Thymus (tissue), 11 donors: ENCODE results near the gene LRRC8B. TPM values are rescaled to one million over a fixed set of nuclear protein-coding genes. Genes with fewer than 3 reads are reported as not detected.

Source experiments
- DNase-seq, 9 donors: peaks; one replicate each; pipeline ENCODE4 v3.0.0-alpha.2; 2013; ENCODE audit warnings: low spot score in 9 of 9, low read depth in 6 of 9, missing footprints in 1 of 9
- H3K27ac ChIP-seq, 2 donors: one replicate each; pipeline ENCODE4 v1.5.1; 2013; ENCODE audit warnings: control low read depth in 1 of 2, low read depth in 1 of 2, low read length in 1 of 2, mild to moderate bottlenecking in 1 of 2, moderate library complexity in 1 of 2
- H3K27me3 ChIP-seq, 2 donors: one replicate each; pipeline ENCODE4 v1.5.1; 2013; ENCODE audit warnings: low read length in 1 of 2; ENCODE audit not compliant: control insufficient read depth in 2 of 2, insufficient read depth in 1 of 2
- H3K36me3 ChIP-seq, 2 donors: one replicate each; pipeline ENCODE4 v1.5.1; 2013; ENCODE audit warnings: low read length in 1 of 2, mild to moderate bottlenecking in 1 of 2, moderate library complexity in 1 of 2; ENCODE audit not compliant: control insufficient read depth in 2 of 2, insufficient read depth in 2 of 2
- H3K4me1 ChIP-seq, 2 donors: one replicate each; pipeline ENCODE4 v1.5.1; 2013; ENCODE audit warnings: low read length in 2 of 2; ENCODE audit not compliant: control insufficient read depth in 2 of 2, insufficient read depth in 2 of 2
- H3K4me3 ChIP-seq, 2 donors: one replicate each; pipeline ENCODE4 v1.5.1; 2013; ENCODE audit warnings: low read length in 2 of 2, control low read depth in 1 of 2, mild to moderate bottlenecking in 1 of 2
- H3K9me3 ChIP-seq, 2 donors: one replicate each; pipeline ENCODE4 v1.5.1; 2013; ENCODE audit warnings: low read length in 1 of 2, mild to moderate bottlenecking in 1 of 2; ENCODE audit not compliant: control insufficient read depth in 2 of 2, insufficient read depth in 1 of 2
- WGBS: extraction: QIAGEN DNeasy Blood & Tissue Kit; methylation state at CpG from one replicate; pipeline ENCODE4 v1.1.7; 2013; 5-methylcytosine and 5-hydroxymethylcytosine counted together
- polyA plus RNA-seq: library from polyadenylated mRNA; stranded (reverse); fragments of 200-250 nt; gene quantifications from one replicate; pipeline ENCODE4 v1.2.3, GENCODE V29; 2013
- total RNA-seq: library from RNA; stranded (reverse); fragments of 120-200 nt; gene quantifications from one replicate; pipeline ENCODE4 v1.2.4, GENCODE V29; 2013
- donor health status: healthy.

Gene LRRC8B
- total and polyA plus RNA-seq, 2 donors, result 3.5 to 4.7 TPM

DNA sequence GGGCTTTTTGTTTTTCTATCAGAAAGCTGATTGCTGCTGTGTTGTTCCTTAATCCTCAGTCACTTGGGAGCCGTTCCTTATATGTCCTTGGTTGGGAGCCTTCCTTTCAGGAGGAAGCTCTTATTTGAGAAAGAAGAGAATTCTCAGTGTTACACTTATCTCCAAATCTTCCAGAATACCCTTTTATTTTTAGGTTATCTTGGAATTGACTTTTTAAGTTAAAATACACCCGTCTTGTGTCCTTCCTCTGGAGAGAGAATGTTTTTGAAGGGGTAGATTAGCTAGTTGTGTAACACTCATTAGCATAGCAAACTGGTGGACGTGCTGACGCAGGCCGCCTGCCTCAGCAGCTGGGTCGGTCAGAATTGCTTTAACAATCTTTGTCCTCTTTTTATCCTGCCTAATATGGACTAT lies 42.1 kb downstream of the LRRC8B start:
- 84% methylated on average over 6 of the region's 6 CpGs for WGBS
- no peak for DNase-seq
- no peak overlapping the region for H3K4me3 ChIP-seq
- no peak overlapping the region for H3K27ac ChIP-seq
- no peaks in the 10 kb centered on the region for H3K4me1 ChIP-seq
- H3K27me3 ChIP-seq, result no peaks in the 10 kb centered on the region
- no peaks in the 10 kb centered on the region for H3K9me3 ChIP-seq
- no peaks in the 10 kb centered on the region for H3K36me3 ChIP-seq

DNA sequence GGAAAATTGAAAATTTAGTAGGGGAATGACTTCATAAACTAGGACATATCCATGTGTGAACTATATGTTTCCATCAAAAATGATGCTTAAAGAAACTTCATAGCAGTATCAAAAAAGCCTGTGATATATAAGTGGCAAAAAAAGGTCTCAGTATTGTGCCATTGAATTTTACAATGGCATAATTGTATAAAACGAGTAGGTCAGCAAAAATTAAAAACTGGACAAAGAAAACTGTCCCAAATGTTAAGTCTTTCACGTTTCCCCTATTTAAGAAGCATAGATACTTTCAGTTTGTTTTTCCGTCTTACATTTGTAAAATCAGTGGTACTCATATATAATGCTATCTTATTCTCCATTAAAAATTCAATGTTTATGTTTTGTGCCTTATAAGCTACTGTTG lies 43.2 kb downstream of the LRRC8B start:
- no peak overlapping the region for H3K4me3 ChIP-seq
- H3K9me3 ChIP-seq, result no peaks in the 10 kb centered on the region
- H3K27ac ChIP-seq, result no peak overlapping the region
- no peak for DNase-seq
- WGBS, result 91% methylated on average over 3 of the region's 3 CpGs
- H3K36me3 ChIP-seq, result no peaks in the 10 kb centered on the region
- H3K27me3 ChIP-seq, result no peaks in the 10 kb centered on the region
- no peaks in the 10 kb centered on the region for H3K4me1 ChIP-seq

DNA sequence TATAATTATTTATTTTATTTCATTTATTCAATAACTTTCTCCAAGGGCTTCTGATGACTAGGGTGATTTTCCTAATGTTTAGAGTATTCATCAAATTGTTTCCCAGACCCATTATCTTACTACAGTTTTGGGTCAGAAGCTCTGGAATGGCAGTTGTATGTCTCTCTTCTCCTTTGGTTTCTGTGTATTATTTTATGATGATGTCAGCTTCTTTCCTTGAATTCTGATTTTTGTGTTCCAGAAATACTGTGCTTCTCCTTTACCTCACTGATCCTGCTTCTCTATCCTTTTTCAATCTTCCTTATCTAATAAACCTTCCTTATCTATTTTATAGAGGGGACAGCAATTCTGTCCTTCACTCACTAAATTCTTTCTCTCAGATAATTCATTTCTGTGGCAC lies 48.8 kb downstream of the LRRC8B start:
- Histone ChIP-seq H3K27ac (no peak overlapping the region), H3K9me3 (no peaks in the 10 kb centered on the region), H3K4me3 (no peak overlapping the region), H3K27me3 (no peaks in the 10 kb centered on the region), H3K4me1 (no peaks in the 10 kb centered on the region), H3K36me3 (peaks cover 0 to 4% of the 10 kb centered on the region in 2 donors)
- DNase-seq, result no peak

DNA sequence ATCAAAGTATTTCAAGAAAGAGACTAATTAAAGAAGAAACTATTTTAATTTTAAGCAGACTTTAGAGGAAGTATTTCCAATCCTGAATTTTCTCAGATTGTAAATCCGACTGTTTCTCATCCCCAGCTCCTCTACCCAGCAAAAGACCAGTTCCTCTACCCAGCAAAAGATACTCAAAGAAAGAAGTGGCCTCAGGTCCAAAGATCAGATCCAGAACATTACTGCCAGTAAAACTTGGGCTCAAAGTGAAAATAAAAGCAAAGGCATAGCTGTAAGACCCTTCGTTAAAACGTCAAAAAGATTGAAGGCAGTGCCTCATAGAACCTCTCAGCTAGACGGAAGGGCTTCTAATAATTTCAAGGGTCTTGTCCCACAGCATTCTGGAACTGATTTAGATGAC lies 50.0 kb downstream of the LRRC8B start:
- Histone ChIP-seq H3K27ac (no peak overlapping the region), H3K36me3 (peaks cover 0 to 4% of the 10 kb centered on the region in 2 donors), H3K4me3 (no peak overlapping the region), H3K4me1 (no peaks in the 10 kb centered on the region), H3K27me3 (no peaks in the 10 kb centered on the region), H3K9me3 (no peaks in the 10 kb centered on the region)
- WGBS, result 83% methylated on average over 4 of the region's 4 CpGs
- no peak for DNase-seq

DNA sequence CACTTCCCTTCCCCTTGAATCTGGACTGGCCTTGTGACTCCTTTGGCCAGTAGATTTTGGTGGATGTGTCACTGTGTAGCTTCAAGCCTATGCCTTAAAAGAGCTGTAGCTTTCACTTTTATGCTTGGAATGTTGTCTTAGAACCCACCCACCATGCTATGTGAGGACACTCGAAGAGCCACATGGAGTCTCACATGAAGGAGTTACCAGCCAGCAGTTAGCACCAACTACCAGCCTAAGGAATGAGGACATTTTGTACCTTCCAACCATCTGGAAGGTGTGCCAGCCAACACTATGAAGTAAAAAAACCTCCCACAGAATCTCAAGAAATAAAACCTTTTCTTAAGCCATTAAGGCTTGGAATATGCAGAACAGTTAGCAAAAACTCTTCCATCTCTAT lies 50.6 kb downstream of the LRRC8B start:
- Histone ChIP-seq H3K4me1 (no peaks in the 10 kb centered on the region), H3K27ac (no peak overlapping the region), H3K27me3 (no peaks in the 10 kb centered on the region), H3K9me3 (no peaks in the 10 kb centered on the region), H3K4me3 (no peak overlapping the region), H3K36me3 (peaks cover 0 to 7% of the 10 kb centered on the region in 2 donors)
- WGBS, result 98% methylated on average over 1 of the region's 1 CpG
- DNase-seq, result no peak

DNA sequence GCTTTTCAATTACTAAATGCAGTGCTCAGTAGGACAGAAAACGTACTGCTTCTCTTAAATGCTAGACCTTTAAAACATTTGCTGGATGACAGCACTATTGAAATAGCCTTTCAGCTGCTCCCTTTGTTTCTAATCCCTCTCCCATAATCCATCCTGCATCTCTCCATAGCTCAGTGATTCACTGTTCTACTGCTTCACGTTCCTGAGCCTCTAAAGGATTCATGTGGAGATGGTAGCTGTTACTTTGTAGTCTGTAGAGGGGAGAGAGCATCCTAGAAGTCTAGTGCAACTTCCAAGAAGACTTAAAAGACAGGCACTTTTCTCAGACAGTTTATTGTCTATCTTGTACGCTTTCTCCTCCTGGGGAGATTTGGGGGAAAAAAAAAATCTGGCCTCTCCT lies 51.4 kb downstream of the LRRC8B start:
- Histone ChIP-seq H3K27me3 (no peaks in the 10 kb centered on the region), H3K36me3 (peaks cover 0 to 11% of the 10 kb centered on the region in 2 donors), H3K9me3 (no peaks in the 10 kb centered on the region), H3K27ac (no peak overlapping the region), H3K4me3 (no peak overlapping the region), H3K4me1 (no peaks in the 10 kb centered on the region)
- whole genome bisulfite sequencing, result 97% methylated on average over 3 of the region's 3 CpGs
- no peak for DNase-seq

DNA sequence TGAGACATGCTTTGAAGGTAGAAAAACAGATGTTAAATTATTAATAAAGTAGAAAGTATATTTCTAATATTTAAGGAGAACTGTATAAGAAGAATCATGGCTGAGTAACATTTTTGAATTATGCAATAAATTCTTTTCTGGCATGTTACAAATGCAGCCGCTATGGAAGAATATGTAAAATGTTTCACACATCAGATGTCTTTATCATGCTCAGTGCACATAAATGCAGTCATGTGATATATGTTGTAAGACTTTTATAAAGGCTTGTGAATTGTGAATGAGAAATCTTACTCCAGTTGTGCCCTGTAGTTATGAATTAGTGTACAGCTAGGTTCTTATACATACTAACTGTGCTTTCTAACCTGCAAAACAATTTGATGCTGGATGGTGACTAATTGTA lies 53.5 kb downstream of the LRRC8B start:
- H3K27me3 ChIP-seq, result no peaks in the 10 kb centered on the region
- H3K4me3 ChIP-seq, result no peak overlapping the region
- no peaks in the 10 kb centered on the region for H3K9me3 ChIP-seq
- no peaks in the 10 kb centered on the region for H3K4me1 ChIP-seq
- no peak overlapping the region for H3K27ac ChIP-seq
- 97% methylated on average over 1 of the region's 1 CpG for WGBS
- DNase-seq, result no peak
- peaks cover 5 to 18% of the 10 kb centered on the region in 2 donors for H3K36me3 ChIP-seq

DNA sequence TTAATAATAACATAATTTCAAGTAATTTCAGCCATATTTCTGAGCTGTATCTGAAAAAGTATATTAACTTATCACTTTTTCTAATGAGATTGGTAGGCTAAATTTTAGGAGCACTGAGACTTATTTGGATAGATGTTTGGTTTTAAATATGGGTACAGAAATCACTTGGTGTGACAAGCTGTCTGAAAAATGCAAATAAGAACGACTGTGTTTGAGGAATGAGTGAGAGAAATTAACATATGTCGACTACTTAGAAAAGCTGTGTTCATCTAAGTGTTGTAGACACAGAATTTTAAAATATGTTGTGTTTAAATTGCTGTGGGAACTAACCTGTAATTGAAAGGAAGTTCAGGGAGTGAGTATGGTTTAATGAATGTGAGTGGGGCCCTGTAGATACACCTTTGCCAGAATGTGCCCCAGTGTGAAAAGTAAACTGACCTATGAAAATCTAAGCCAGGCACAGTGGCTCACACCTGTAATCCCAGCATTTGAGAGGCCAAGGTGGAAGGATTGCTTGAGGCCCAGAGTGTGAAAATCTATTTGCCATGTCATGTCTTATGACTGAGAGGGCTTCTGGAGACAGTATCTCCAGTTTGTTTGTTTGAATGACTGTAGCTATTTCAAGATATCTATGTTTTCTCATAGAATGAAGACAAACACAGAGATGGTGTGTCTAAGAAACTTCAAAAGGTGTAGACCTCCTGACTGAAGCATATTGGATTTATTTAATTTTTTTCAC lies 54.5 kb downstream of the LRRC8B start:
- Histone ChIP-seq H3K4me1 (no peaks in the 10 kb centered on the region), H3K27ac (no peak overlapping the region), H3K9me3 (no peaks in the 10 kb centered on the region), H3K27me3 (no peaks in the 10 kb centered on the region), H3K4me3 (no peak overlapping the region), H3K36me3 (peaks cover 9 to 19% of the 10 kb centered on the region in 2 donors)
- no peak for DNase-seq
- WGBS, result 98% methylated on average over 2 of the region's 2 CpGs

DNA sequence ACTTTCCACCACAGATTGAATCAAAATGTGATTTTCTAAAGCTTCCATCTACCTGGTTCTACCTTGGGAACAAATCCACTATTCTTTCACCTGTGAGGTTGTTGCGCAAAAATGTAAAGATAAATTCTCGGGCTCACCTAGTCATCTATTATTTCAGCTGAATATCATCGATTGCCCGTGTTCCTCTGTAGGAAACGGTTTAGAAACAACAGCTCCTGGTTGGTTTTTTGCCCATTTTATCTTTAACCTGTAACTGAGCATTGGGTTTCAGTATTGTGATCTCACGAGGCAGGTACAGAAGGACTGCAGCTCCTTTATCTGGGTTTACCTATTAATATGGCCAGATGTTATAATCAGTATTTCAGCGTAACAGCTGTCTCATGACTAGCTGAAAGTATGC lies 55.4 kb downstream of the LRRC8B start:
- Histone ChIP-seq H3K4me3 (no peak overlapping the region), H3K9me3 (no peaks in the 10 kb centered on the region), H3K27ac (no peak overlapping the region), H3K4me1 (no peaks in the 10 kb centered on the region), H3K27me3 (no peaks in the 10 kb centered on the region), H3K36me3 (peaks cover 11 to 18% of the 10 kb centered on the region in 2 donors)
- no peak for DNase-seq
- 97% methylated on average over 7 of the region's 7 CpGs for WGBS
